ENCODE measurements around the gene METTL8.
"Not testable (repeated sequence)": the region's sequence is repeated elsewhere in the genome, so short reads cannot be mapped to it uniquely, and the experiment has no call there.

Gene METTL8

DNA sequence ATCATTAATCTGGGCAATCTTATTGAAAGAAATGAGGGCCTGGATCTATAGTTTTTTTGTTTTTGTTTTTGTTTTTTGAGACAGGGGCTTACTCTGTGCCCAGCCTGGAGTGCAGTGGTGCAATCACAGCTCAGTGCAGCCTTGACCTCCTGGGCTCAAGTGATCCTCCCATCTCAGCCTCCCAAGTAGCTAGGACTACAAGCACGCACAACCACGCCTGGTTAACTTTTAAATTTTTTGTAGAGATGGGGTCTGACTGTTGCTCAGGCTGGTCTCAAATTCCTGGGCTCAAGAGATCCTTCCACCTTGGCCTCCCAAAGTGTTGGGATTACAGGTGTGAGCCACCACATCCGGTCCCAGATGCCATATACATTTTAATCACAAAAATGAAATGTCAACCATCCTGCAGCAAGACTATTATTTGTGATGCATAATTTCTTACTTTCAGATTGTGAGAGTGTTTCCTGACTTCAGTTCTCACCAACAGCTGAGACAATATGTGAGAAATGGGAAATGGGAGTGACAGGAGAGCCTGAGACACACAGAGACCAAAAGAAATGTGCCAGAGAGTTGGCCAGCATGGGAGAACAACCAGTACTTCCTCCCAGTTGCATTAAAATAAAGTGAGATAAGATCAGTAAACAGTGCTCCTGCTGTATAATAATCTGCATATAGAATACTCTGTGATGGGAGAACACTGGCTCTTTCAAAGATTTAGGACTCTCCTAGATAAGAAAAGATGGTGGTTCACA is 87.6 kb downstream of the METTL8 start:
- DNase-seq (ENCODE audit: low spot score), result no peak

DNA sequence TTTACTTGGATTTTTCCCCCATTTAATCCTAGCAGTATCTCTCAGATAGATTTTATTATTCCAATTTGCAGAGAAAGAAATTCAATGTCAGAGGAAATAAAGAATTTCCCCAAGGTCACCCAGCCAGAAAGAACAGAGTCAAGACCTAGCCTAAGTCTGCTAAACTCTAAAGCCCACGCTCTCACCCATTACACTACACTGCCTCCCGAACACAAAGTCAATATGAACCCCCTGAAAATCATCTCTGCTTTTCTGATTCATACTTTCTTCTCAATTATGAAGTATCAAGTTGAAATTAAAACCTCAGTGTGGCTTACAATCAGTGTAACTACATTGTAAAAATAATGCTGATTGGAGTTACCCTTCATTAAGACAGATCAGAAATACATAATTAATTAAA is 89.6 kb downstream of the METTL8 start:
- DNase-seq (ENCODE audit: low spot score), result no peak

DNA sequence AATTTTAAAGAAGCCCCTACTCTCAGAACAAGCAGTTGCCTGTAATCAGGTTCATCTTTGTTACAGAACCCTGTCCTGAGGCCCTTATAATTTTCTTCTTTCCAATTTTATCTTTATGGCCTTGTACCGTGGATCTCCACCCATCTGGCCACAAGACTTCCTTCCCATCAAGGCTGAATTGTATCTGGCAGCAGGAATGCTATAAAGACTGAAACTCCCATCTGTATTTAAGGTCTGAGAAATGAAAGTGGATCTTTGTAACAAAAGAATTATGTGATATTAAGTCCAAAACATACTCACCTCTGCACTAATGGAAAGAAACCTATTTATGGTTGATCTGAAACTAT is 91.8 kb downstream of the METTL8 start:
- DNase-seq (ENCODE audit: low spot score), result no peak

DNA sequence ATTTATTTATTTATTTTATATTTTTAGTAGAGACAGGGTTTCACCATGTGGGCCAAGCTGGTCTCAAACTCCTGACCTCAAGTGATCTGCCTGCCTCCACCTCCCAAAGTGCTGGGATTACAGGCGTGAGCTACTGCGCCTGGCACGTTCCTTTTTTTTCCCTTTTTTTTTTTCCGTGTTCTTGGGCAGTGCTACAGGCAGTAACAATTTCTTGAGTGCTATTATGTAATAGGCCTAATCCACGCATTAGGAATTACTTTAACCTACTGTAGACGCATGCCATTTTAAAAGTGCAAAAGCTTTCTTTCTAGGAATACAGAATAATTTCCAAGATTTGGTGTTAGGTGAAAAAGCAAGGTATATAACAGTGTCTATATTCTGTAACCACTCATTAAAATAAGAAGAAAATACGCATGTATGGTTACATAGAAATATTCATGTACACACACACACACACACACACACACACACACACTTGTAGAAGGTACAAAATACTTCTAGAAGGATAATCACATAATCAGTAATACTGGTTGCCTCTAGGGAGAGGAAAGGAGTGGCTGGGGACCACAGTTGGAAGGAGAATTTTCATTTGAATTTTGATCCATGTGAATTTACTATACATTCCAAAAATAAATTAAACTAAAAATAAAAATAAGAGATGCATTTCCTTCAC is 92.3 kb downstream of the METTL8 start:
- DNase-seq (ENCODE audit: low spot score), result no peak

DNA sequence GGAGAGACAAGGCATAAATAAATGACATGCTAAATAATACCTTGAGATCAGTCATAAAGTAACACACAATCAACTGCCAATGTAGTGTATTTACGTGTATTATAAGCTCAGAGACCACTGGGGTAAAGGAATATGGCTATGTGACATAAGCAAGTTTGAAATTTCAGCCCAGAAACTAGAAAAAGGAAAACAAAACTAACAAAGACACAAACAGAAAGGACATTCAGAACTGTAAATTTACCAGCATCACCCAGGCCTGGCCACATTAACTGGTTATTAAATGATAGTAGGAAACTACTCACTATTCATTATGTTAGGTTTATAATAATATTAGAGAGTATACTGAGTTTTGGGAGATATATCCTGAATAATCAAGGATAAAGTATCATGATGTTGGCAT is 98.8 kb downstream of the METTL8 start:
- no peak for DNase-seq (ENCODE audit: low spot score)

DNA sequence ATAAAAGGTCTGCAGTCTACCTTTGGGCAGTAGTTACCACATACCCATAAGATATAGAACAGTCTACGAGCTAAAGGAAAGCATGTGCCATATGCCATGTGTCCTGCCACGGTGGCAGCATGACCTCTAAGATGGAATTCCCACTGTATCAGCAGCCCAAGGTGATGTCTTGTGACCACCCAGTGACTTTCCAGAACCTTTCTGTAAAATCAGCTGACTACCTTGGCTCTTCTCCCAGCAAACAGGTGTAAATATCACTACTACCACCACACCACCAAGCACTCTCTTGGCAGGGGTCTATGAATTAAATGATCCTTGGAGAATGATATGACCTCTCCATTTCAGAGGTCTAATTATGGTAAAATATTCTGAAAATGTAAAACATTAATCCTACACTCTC is 99.6 kb downstream of the METTL8 start:
- DNase-seq (ENCODE audit: low spot score), result no peak

DNA sequence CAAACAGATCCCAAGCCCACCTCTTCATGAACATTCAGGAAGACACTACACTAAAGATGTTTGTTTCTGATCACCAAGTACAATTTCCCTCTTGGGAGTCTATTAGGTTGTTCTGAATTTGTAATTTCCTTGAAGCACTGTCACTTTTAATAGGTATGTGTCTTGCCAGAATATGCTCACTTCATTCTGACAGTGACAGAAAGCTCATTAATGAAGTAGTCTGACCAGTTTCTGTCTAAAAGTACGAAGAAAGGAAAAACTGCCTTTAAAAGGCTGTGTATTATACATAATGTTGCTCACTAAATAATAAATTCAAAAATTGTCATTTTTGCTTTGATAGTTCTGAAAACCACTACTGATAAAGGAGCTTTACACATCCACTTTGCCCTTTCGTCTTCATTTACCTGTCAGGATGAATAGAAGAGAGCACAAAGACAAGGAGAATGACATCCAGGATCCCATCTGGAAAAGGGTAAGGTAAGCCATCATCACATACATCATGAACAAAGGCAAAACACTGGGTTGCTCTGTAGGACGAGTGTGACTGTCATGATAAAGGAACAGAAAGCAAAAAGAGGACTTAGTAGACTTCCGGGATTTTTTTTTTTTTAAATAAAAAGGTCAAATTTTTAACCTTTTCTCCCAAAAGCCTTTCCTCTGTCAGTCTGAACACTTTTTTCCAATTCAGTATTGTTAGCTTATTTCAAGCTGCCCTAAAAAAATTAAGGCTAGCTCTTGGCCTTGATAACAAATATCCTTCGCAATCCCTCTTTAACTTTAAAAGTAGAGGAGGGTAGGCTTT is 103.4 kb downstream of the METTL8 start:
- no peak for DNase-seq (ENCODE audit: low spot score)

DNA sequence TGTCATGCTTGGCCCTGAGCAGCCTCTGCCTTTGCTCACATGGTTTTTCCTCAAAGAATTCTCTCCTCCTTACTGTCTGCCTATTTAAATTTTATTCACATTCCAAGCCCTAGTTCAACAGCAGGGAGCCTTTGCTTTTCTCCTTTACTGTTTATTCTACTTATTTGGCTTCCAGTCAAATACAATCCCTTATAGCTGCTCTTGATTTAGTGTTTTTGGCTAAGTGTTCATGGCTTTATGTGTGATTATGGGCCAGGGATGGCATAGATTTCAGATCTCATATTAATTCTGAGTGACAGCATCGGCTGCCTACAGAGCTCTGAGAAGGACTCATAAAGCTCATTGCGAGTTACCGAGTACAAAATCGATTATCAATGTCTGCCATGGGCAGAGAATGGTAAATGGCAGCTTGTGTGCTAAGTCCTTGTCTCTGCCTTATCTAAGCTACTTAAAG is 106.7 kb downstream of the METTL8 start:
- no peak for DNase-seq (ENCODE audit: low spot score)

DNA sequence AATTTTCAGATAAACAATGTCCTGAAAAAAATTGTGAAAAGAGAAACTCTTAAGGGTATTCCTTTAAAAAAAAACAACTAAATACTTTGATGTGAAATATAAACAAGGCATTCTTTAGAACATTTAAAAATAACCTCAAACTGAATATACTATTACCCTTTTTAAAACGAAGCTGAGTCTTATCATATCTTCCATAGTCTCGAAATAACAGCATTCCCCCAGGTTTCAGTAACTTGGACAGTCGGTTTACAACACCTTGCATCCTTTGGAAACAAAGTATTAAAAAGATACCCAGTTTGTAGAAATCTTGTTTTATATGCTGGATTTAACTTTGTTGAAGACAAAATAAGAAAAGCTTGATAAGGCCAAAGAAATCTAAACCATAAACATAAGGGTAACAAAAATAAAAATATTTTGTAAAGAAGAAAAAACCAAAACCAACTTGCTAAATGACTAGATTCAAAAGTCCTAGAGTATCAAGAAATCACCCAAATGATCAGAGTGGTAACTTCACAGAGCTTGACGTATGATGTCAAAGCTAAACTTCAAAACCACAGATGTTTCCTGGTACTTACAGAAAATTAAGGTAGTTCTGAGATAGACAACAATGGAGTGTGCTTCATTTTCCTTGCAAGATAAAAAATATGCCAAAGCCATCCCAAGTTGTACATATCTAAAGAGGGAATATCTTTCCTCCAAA is 107.8 kb downstream of the METTL8 start:
- no peak for DNase-seq (ENCODE audit: low spot score)

DNA sequence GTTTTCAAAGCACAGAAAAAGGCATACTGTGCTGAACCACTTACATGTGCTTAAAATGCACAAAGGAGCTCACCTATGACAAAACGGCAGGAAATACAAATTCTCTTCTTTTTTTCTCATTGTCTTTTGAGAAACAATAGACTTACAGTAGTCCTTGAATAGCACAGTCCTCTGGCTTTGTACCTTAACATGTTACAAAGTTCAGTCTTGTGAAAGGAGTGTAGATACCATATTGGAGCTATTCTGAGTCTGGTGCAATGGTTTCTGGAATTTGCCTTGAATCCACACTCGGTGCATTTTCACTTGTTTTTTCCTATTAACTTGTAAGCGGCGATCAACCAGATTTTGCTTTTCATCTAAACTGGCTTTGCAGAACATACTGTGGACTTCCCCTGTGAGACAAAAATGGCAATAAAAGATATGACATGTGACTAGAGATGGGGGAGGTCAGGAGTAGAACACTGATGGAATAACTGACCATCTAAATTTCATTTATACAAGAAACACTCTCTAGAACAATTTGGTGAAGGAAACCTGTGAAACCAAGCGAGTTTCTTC is 109.7 kb downstream of the METTL8 start:
- no peak for DNase-seq (ENCODE audit: low spot score)

DNA sequence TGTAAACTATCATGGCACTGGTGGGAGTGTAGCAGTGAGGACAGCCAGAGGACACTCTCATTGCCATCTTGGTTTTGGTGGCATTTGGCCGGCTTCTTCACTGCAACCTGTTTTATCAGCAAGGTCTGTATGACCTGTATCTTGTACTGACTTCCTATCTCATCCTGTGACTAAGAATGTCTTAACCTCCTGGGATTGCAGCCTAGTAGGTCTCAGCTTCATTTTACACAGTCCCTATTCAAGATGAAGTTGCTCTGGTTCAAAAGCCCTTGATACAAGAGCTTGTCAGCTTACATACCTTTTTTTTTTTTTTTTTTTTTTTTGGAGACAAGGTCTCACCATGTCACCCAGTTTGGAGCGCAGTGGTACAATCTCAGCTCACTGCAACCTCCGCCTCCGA is 110.9 kb downstream of the METTL8 start:
- no peak for DNase-seq (ENCODE audit: low spot score)

DNA sequence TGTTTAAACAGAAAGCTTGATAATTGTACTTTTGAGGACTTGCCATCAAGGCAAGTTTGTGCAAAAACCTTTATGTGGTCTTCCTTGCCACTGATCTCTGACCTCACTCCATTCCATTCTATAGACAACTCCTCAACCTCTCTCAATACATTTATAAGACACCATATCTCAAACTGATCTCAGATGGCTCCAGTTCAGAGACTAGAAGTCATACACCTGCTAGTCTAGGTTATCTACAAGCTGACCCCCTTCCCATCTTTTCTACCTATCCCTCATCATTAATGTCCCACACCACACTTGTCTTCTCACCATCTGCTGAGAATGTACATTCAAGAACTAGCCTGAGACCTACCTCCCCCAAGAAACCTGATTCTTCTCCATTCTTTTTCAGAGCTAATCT is 113.1 kb downstream of the METTL8 start:
- no peak for DNase-seq (ENCODE audit: low spot score)

DNA sequence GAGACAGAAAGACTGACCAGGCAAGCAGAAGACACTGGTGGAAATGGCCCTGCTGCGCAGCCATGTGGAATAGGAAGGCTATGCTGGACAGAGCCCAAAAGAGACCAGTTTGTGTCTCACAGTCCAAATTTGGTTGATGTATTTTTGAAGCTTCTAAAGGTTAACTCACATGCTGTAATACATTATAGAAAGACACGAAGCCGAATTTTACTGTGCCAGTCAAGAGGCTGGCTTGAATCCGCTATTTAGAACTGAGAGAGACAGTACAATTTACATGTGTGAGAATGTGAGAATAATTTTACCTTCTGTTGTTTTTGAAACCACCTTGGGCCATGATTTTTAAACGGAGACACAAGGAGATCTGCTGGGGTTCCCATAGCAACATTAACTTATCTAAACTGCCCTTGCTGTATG is 113.6 kb downstream of the METTL8 start:
- no peak for DNase-seq (ENCODE audit: low spot score)

DNA sequence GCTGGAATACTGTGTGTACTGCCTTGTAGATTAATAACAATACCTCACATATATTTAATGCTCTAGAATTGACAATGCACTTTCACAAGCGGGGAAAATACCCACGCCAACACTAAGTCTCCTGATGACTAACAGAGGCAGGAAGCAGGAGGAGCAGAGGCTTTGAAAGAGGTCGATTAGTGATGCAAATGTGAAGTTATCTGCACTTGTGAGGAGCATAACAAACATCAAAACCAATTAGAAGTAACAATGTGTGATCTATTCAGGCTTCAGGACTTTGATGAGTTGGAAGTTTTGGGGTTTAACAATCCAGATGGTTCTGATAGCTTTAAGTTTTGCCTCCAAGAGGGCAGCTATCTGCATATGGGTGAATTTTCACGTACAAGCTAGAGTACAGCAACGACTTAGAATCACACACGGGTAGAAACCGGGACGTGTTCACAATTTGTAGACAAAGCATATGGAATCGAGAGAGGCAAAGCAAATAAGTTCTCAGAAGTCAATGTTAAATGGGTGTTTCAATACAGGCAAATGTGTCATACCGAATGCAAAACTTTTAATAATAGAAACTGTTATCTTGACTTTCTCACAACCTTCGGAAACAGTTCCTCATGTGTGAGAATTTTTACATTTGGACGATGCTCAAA is 114.5 kb downstream of the METTL8 start:
- DNase-seq (ENCODE audit: low spot score), result no peak

DNA sequence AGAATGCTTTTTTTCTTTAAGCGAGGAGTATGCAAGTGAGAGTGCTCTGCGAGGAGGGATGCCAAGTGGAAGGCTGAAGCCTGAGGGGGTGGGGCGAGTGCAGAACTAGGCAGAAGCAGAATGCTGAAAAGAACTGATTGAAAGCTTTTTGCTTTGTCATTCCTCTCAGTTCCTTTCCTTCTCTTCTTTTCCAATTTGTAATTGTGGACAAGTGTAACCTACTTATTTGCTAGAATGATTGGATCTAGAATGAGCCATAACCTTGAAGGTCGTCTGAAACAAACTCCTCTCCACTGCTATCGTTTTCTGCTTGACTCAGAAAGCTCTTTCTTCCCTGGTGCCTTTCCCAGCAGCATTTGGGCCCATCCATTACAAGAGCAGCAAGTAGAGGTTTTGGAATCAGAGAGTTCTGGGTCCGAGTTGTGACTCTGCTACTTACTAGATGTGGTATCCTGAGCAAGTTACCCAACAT is 115.3 kb downstream of the METTL8 start:
- no peak for DNase-seq (ENCODE audit: low spot score)

DNA sequence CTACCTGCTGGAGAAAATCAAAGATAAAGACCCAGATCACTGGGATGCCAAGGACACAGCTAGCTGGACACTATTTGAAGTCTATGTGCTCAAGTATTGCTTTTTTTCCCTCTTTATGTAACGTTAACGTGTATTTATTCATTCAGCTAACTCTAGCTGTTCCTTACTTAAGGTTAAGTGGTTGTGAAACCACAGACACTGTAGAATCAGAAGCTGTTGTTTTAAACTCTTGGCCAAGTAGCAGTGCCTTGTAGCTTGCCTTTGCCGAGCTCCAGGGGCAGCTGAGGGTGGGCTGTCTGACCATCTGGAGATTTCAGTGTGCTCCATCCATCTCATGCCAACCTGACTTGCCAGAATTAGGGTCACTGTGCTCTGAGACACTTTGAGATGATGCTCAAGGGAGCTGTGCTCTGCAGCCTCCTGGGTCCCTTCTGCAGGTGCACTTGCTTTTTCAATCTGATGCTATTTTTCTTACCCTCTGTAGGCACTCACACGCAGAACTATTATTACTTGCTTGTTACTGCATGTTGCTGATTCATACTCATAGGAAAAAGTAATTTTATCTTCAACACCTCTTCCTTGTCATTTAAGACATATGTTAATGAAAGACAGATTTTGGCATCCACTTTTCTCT is 116.2 kb downstream of the METTL8 start:
- no peak for DNase-seq (ENCODE audit: low spot score)

DNA sequence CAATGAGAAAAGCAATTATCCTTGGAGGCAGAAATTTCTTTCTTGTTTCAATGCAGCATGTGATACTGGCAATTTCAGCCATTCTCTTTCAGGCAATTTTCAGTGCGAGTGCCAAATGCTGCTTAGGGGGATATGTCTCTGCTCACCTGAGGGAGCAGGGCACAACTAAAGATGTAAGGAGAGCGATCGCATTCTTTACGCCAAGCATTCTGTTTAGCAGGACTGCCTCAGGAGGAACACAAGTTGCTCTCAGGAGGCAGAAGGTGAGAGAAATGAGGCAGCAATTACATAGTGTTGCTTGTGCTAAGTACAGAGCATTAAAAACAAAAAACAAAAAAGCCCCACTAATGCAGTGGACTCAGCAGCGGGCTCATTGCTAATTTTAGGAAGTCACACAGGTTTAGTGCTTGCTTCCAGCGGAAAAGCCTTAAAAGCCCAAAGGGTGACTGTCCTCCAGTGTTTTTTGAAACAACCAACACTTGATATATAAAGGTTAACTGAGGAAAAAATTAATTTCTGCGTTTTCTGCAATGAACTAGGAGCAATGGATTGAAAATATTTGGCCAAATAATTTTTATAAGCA is 116.9 kb downstream of the METTL8 start:
- no peak for DNase-seq (ENCODE audit: low spot score)

DNA sequence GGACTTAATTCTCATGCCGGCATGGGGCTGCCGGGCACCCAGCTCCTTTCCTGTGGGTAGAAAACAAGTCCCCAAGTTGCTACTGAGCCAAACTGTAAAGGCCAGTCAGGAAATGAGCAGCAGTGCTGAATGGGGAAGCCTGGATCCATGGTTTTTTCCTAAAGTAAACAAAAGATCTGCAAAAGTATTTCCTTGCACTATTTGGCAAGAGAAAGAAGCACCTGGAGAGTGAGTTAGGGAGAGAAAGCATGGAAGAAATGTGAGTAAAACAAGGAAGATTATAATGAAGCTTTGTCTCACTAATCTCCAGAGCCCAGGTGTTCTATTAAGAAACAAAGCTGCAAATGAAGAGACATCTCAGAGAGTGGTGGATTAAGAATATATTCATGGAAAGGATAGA is 117.6 kb downstream of the METTL8 start:
- DNase-seq (ENCODE audit: low spot score), result no peak

DNA sequence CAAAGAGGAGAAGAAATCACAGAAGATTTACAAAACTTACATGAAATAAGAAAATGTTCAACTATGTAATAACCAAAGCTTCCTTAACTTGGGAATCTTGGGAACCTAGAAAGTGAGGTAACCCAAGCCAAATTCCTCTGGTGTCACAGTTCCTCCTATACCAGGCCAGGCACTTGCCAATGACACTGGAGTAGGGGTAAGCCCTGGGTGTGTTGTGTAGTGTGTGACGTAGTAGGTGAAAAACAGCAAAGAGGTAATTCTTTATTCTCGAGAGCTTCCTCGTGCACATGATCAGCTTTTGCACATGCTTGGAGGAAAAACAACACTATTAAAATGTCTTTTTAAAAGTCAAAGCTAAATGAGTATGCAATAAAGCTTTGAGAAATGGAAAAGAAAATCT is 118.0 kb downstream of the METTL8 start:
- DNase-seq (ENCODE audit: low spot score), result no peak

DNA sequence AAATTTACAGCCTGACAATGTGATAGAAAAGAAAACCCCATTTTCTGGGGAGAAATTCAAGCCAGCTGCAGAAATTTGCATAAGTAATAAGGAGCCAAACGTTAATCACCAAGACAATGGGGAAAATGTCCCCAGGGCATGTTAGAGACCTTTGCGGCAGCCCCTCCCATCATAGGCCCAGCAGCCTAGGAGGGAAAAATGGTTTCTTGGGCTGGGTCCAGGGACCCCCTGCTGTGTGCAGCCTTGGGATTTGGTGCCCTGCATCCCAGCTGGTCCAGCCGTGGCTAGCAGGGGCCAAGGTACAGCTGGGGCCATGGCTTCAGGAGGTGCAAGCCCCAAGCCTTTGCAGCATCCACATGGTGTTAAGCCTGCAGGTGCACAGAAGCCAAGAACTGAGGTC is 121.6 kb downstream of the METTL8 start:
- not testable (repeated sequence) for DNase-seq (ENCODE audit: low spot score)

DNA sequence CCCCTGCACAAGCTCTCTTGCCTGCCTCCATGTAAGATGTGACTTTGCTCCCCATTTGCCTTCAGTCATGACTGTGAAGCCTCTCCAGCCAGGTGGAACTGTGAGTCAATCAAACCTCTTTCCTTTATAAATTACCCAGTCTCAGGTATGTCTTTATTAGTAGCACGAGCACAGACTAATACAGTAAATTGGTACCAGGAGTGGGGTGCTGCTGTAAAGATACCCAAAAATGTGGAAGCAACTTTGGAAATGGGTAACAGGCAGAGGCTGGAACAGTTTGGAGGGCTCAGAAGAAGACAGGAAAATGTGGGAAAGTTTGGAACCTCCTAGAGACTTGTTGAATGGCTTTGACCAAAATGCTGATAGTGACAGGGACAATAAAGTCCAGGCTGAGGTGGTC is 122.2 kb downstream of the METTL8 start:
- DNase-seq (ENCODE audit: low spot score), result not testable (repeated sequence)

All from left forelimb (tissue), 1 donor.